HG03439 (cell line): ENCODE data around the gene SLC9A9.
A peak's percentile ranks its signal among the peaks of the same experiment; 100 is the strongest.

Source experiments
- ATAC-seq: cut with Tn5 transposase; IDR thresholded peaks from one replicate; pipeline ENCODE4 v1.9.1; 2021; ENCODE audit warnings: mild to moderate bottlenecking, moderate library complexity; ENCODE audit not compliant: unreplicated experiment

SLC9A9 gene

DNA sequence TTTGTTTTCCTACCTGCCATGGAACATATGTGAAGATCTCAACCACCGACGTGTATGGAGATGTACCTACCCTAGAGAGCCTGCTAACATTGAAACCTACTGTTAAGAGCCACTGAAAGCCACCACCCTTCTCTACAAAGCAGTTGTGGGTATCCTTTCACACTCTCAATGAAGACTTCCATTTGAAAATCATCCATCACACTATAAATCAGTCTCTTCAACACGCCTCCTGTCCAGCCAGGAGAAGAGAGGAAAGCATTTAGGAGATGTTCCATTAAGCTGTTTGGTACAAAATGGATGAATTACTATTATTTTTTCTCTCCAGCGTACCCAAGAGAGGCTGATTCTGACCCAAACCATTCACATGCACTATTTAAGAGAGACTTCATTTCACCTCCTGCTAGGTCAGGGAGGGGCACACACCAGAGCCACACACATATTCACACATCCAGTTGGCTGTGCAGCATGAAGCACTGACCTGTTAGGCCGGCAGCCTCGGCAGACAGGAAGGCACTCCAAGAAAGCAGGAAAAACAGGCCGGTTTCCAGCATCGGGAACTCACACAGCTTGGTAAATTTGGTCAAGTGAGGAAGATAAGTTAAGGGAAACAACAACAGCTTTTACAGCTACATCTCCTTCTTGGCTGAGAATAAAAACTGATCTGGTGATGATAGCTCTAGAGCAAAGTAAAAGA is 274.5 kb downstream of the SLC9A9 start:
- ATAC-seq, result no peak

GRCh38 chr3:143571548-143571947 is 276.7 kb downstream of the SLC9A9 start:
- no peak for ATAC-seq

DNA sequence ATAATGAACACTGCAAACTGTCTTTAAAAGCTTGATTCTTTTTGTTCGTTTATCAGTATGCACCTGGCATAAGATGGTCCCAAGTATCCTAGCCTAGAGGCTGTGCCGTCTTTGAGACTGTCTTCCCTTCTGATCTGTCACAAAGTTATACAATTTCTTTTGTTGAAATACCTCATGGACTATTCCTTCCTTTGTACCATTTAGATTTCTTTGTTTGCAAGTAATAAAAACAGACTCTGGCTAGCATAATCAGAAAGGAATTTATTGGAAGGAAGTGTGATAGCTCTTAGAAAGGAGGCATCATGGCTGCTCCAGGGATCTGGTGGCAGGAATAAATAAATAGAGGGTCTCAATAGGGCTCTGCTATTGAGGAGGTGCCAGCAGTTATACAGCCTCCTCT is 280.4 kb downstream of the SLC9A9 start:
- no peak for ATAC-seq

- no peak for ATAC-seq
Observed at GRCh38 chr3:143565951-143566350, 282.3 kb downstream of the SLC9A9 start.

- no peak for ATAC-seq
Observed at GRCh38 chr3:143563786-143564185, 284.5 kb downstream of the SLC9A9 start.

DNA sequence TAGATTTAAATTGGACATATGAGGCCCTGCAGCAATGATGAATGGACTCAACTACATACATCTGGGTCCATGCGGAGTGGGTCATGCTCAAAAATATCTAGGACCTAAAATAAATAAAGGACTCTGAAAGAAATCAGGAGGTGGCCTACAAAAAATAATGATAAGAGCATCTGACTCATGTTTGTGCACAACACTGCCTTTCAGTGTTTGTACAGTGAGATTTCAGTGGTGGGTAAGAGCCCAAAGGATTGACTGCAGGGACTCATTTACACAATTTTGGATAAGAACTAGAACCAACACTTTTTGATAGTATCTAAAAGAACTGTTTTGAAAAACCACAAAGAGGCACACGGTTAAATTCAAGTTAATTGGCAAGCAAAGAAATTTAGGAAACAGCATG is 285.5 kb downstream of the SLC9A9 start:
- no peak for ATAC-seq

DNA sequence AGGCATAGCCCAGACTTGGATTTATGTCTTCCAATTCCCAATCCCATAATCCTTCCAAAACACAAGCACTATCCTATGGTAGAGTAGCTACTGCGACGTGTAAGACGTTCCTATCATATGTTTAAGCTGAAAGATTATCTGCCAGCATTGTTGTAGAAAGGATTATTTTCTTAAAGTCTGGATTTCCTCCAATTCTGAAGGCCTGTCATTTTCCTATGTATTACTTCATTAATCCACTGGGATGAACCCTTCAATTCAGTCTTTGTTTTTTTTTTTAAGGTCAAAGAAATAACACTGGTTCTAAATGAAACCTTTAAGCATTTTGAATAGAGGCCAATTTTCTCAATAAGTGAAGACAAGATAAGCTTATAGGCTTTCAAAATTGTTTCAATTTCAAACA is 289.0 kb downstream of the SLC9A9 start:
- ATAC-seq, result no peak

DNA sequence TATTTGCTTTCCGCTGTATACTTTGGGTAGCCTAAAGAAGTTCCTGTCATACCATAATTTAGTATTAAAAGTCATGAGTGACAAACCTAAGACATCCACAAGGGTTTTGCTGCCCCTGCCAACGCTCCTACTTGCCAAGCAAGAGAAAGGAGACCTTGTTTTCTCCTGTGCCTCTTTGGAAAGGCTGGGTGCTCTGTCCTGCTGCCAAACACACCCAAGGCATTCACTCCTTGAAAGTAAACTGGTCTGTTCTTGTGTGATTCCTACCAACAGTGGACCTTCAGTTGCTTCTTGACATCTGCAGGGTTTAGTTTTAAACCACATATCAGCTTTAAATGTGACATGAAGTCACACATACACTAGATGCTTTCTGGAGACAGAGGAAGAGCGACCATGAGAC is 295.4 kb downstream of the SLC9A9 start:
- ATAC-seq, result no peak

- ATAC-seq, result no peak
Observed at GRCh38 chr3:143551761-143552160, 296.5 kb downstream of the SLC9A9 start.

DNA sequence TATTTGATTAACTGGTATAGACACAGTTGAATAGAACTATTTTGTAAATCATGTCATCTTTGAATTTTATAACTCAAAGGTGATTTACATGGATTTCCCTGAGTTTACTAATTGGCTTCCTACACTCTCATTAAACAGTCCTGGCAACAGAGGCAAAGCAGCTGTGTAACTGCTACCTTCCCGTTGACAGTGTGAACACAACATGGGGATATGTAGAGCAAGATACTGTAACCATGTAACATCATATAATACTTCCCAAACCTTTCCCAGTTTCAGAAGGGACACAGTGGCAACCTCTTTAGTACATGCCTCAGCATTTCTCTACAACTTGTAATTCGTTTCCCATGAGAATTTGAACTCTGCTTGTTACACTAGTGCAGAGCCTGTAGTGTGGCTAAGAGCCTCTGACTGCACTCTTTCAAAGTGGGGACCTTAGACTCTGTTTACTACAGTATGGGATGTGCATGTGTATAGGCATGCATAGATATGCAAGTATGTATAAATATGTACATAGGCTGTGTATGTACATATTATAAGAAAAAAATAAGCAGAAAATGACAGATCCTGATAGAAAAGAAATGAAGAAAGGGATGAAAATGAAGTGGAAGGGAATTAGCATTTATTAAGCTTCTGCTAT is 299.3 kb downstream of the SLC9A9 start:
- ATAC-seq, result no peak

DNA sequence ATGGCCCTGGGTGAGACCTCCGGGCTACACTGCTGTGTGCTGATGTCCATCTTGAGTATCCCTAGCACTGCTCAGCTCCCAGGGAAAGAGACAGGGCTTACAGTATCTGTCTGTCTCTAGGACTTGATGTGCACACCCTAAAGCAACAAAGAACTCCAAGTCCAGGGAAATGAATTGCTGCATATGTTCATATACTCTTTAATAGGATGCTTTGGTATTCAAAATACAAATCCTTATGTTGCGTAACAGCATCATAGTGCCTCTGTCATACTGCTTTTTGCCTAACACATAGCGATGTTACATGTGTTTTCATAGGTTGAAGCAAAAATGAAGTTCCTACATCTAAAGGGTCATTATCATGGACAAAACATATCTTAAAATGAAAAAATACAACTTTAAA is 299.9 kb downstream of the SLC9A9 start:
- no peak for ATAC-seq

DNA sequence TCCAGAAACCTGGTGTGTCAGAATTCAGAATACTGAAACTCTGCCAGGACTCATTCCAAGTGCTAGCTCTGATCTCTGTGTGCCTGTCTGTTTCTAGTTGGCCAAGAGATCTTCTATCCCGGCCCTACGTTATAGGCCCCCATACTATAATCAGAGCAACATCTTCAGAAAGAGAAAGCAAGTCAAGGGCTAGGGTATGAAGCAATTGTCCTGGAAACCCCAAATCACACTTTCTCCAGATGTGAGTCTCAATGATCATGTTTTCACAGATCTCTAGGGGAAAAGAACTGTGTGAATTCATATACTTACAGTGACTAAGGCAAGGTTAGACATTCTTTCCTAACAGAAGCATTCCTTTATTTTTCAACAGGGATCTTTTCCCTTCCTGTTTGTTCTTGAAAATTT is 309.7 kb downstream of the SLC9A9 start:
- no peak for ATAC-seq

DNA sequence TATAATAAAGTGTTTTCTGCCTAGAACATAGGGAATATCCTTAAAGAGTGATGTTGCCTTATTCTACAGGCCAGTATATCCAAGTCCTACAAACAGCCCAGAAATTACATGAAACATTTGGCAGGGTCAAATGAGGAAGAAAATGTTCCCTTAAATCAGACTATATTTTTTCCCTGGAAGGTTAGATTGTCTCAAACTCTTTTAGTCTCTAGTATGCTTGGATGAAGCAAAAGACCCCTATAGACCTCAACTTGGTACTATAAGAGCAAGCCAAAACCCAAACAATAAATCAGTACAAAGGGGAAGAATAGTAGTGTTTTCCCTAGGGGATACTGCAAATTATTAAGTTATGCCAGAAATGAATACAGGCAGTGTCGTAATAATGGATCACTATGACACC is 310.2 kb downstream of the SLC9A9 start:
- ATAC-seq, result no peak

GRCh38 chr3:143536817-143537535 is 311.3 kb downstream of the SLC9A9 start:
- no peak for ATAC-seq

DNA sequence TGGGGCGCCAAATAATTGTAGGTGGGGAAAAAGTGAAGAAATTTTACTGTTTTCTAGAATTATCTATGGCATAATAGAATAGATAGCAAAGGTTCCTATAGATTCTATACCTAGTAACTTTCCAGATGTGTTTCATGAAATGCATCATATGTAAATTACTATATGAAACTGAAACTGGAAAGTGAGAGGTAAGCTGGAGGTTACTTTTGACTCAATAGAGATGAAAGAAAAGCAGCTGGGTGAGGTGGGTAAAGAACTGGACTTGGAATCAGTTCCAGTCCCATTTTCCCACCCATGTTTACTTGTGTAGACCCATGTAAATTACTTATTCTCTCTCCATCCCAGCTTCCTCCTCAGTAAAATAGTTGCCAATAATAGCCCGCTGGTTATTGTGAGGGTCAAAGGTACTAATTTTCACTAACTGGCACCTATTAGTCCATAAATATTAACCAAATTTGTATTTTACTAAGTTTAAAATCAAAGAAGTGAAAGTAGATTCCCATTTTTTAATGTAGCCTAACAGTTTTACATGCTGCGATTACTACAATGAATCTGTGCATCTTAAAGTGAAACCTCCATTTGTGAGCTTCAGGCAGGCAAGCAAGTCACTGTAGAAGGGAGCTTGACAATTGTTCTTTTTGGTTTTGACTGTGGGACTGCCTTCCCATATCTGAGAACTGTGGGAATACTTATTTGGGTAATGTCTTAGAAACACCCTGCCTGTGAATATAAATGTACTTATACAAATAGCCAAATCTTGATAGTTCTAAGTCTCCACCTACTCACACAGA is 312.1 kb downstream of the SLC9A9 start:
- ATAC-seq, result peak; percentile 92

- ATAC-seq, result no peak
Observed at GRCh38 chr3:143533391-143533790, 314.9 kb downstream of the SLC9A9 start.

- no peak for ATAC-seq
Observed at GRCh38 chr3:143532091-143532490, 316.2 kb downstream of the SLC9A9 start.

DNA sequence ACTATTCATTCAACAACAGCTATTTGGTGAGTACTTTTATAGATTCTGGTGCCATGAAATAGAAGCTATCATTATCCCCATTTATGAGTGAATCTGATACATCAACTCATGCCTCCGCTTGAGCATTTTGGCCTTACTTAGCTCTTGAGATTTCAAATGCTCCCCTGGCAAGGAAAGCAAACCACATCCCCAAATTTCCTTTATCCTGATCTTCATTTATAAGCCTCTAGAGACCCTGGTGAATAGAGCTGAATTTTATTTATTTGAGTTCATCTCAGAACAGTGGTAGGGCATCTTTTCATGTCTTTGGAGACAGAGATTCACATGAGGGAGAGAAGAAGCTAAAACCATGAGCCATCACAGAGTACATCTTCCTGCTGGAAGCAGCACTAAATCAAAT is 317.2 kb downstream of the SLC9A9 start:
- ATAC-seq, result no peak

DNA sequence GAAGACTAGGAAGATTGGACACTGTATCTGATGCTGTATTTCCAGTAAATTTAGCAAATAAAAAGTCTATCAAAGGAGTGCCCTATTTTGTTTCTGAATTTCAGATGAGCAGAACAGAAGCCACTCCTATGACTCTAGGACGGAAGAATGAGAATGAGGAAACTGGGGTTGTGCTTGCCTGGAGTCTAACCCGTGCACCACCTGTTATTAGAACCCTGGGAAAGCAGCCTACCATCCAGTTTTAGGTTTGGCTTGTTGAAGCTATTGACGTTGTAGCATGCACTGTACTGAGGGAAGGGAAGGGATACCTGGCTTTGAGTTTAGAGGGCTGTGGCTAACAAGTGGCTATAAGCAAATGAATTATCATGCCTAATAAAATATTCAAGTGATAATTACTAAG is 318.5 kb downstream of the SLC9A9 start:
- ATAC-seq, result no peak

DNA sequence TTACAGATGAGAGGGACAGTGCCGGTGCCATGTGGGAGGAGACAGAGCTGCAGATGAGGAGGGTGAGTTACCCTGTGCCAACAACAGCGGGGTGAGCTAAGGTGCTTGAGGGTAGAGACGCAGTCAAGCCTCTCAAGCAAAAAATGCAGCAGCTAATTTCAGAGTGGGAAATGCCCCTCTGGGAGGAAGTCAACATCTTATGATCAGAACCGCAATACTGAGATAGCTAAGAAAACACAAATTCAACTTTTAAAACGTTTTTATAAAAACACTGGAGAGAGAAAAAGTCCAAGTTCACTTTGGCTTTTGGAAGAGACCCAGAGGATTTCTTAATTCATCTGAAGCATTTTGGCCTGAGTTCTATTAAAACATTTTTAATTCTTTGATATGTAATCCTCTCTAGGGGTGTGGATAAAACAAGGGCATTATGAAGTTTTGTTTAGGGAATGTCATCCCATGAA is 319.2 kb downstream of the SLC9A9 start:
- peak; percentile 78 for ATAC-seq

DNA sequence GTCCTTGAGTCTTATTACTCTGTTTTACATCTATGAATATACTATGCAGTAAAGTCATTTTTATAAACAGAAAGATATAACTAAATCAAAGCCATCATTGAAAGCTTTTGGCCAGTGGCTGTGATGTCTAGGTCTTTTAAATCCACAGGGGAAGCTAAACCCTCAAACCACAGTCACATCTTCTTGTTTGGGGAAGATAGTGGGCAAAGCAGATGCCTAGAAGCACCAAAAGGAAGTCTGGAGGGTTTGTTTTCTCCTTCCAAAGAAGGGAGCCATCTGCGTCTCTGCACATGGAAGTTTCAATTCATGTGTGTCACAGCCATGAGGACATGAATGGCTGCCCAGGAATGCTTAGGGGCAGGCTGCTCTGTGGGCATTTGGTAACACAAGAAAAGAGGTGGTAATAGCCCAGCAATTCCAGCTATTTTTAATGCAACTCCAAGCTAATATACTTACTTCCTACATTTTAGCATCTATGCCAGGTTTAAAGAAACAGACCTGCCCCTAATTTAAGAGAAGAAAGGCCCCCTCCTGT is 322.2 kb downstream of the SLC9A9 start:
- no peak for ATAC-seq
